A549 (cell line): ENCODE measurements around the gene DGKE. TPM values are rescaled to one million over a fixed set of nuclear protein-coding genes. Genes with fewer than 3 reads are reported as not detected.
A peak's percentile ranks its signal among the peaks of the same experiment; 100 is the strongest.

ENCODE experiments used
- ATAC-seq, 2 experiments: fragments of 200-7000 bp in 1 of 2; fragments of >200 bp in 1 of 2; cut with Nextera tagmentation in 1 of 2; cut with Tn5 transposase in 1 of 2; 3 replicates each; pipeline versions ENCODE4 v1.8.0 to v1.9.1; 2018 to 2020; ENCODE audit warnings: mild to moderate bottlenecking in 1 of 2, moderate library complexity in 1 of 2
- CTCF ChIA-PET: fragments of 300-600 bp; sonication (Branson Sonifier 250); formaldehyde crosslinking; extraction: SDS; loops from one replicate; lab custom pipeline; 2021; ENCODE audit warnings: antibody characterized with exemption, inconsistent platforms; lab: Yijun Ruan, JAX
- POLR2A ChIA-PET: fragments of 350-600 bp; formaldehyde crosslinking; extraction: SDS; loops from one replicate; lab custom pipeline; 2021; ENCODE audit warnings: antibody characterized with exemption, inconsistent platforms; lab: Yijun Ruan, JAX
- DNase-seq, 2 experiments: peaks; one replicate each; pipeline versions ENCODE4 v3.0.0 to v3.0.0-alpha.2; 2011 to 2016; ENCODE audit warnings: low read depth in 1 of 2, low spot score in 1 of 2
- FAIRE-seq: peaks from 2 replicates; lab custom pipeline; 2011; peaks lifted over from hg19 to GRCh38; lab: Jason Lieb, UNC
- H3K27ac ChIP-seq, 2 experiments: fragments of >200 bp; sonication (Bioruptor Twin); formaldehyde crosslinking; 3 replicates each; pipeline ENCODE4 v1.5.1; 2016 to 2017
- H3K4me1 ChIP-seq: fragments of >200 bp; sonication (Bioruptor Twin); formaldehyde crosslinking; 3 replicates; pipeline ENCODE4 v1.6.1; 2016
- H3K4me2 ChIP-seq: fragments of >200 bp; sonication (Bioruptor Twin); formaldehyde crosslinking; 3 replicates; pipeline ENCODE4 v1.6.1; 2016
- H3K4me3 ChIP-seq: fragments of >200 bp; sonication (Bioruptor Twin); formaldehyde crosslinking; 3 replicates; pipeline ENCODE4 v1.5.1; 2016
- H3K9me3 ChIP-seq: fragments of >200 bp; sonication (Bioruptor Twin); formaldehyde crosslinking; 3 replicates; pipeline ENCODE4 v1.6.1; 2016
- BHLHE40 ChIP-seq: IDR thresholded peaks from 2 replicates; pipeline ENCODE4 v1.6.1; 2012; ENCODE audit warnings: low read depth, low read length, inconsistent platforms
- CBX8 ChIP-seq: fragments of 200-600 bp; sonication (generic); IDR thresholded peaks from 2 replicates; pipeline ENCODE4 v1.6.1; 2016
- CEBPB ChIP-seq, 2 experiments: fragments of >200 bp in 1 of 2; sonication (Bioruptor Twin) in 1 of 2; formaldehyde crosslinking in 1 of 2; IDR thresholded peaks; 2 replicates each; pipeline ENCODE4 v1.6.1; 2012 to 2016
- CHD2 ChIP-seq: fragments of 150-350 bp; IDR thresholded peaks from 2 replicates; pipeline ENCODE4 v1.6.1; 2014; ENCODE audit warnings: low read length; ENCODE audit not compliant: partially characterized antibody
- EHF ChIP-seq: fragments of 250-450 bp; sonication (Bioruptor Pico); IDR thresholded peaks from 2 replicates; pipeline ENCODE4 v1.5.0; 2020; ENCODE audit warnings: mild to moderate bottlenecking
- ESRRA ChIP-seq: fragments of 150-350 bp; IDR thresholded peaks from 2 replicates; pipeline ENCODE4 v1.6.1; 2014; ENCODE audit warnings: mild to moderate bottlenecking, low read length, borderline replicate concordance
- GATA3 ChIP-seq: IDR thresholded peaks from 2 replicates; pipeline ENCODE4 v1.6.1; 2012; ENCODE audit warnings: borderline replicate concordance
- HDAC2 ChIP-seq: fragments of 200-600 bp; sonication (generic); IDR thresholded peaks from 2 replicates; pipeline ENCODE4 v1.6.1; 2016
- HOXB13 ChIP-seq: fragments of 250-450 bp; sonication (Bioruptor Pico); IDR thresholded peaks from 2 replicates; pipeline ENCODE4 v1.5.0; 2020; ENCODE audit warnings: low read depth, mild to moderate bottlenecking, moderate library complexity
- HOXB5 ChIP-seq: fragments of 250-450 bp; sonication (Bioruptor Pico); IDR thresholded peaks from 2 replicates; pipeline ENCODE4 v1.5.0; 2020; ENCODE audit warnings: mild to moderate bottlenecking, moderate library complexity
- KDM1A ChIP-seq: fragments of 200-600 bp; sonication (generic); IDR thresholded peaks from 2 replicates; pipeline ENCODE4 v1.6.1; 2016; ENCODE audit warnings: low read depth, mild to moderate bottlenecking
- MAFK ChIP-seq: fragments of 450-650 bp; IDR thresholded peaks from 2 replicates; pipeline ENCODE4 v1.6.1; 2014; ENCODE audit not compliant: partially characterized antibody
- MYC ChIP-seq: IDR thresholded peaks from 2 replicates; pipeline ENCODE4 v1.6.1; 2012; ENCODE audit warnings: mild to moderate bottlenecking, inconsistent platforms, low read length, improper control_type of control experiment, borderline replicate concordance
- PHF8 ChIP-seq: fragments of 200-600 bp; sonication (generic); IDR thresholded peaks from 2 replicates; pipeline ENCODE4 v1.6.1; 2016; ENCODE audit warnings: low read depth, mild to moderate bottlenecking, antibody characterized with exemption, moderate library complexity, borderline replicate concordance
- POLR2A ChIP-seq: IDR thresholded peaks from 2 replicates; pipeline ENCODE4 v1.6.1; 2012; ENCODE audit warnings: mild to moderate bottlenecking, low read length
- POLR2AphosphoS2 ChIP-seq: conservative IDR thresholded peaks from 2 replicates; pipeline ENCODE4 v1.6.1; 2012; ENCODE audit warnings: low read length, improper control_type of control experiment, inconsistent platforms
- RARB ChIP-seq: fragments of 250-450 bp; sonication (Bioruptor Pico); IDR thresholded peaks from 2 replicates; pipeline ENCODE4 v1.8.0; 2021; ENCODE audit warnings: mild to moderate bottlenecking, moderate library complexity
- RNF2 ChIP-seq: fragments of 200-600 bp; sonication (generic); IDR thresholded peaks from 2 replicates; pipeline ENCODE4 v1.6.1; 2016; ENCODE audit warnings: low read depth, mild to moderate bottlenecking, antibody characterized with exemption, moderate library complexity, borderline replicate concordance
- SREBF2 ChIP-seq: fragments of 450-650 bp; IDR thresholded peaks from 2 replicates; pipeline ENCODE4 v1.6.1; 2014; ENCODE audit warnings: mild to moderate bottlenecking, moderate library complexity
- TFCP2L1 ChIP-seq: fragments of 250-450 bp; sonication (Bioruptor Pico); IDR thresholded peaks from 2 replicates; pipeline ENCODE4 v1.5.0; 2021; ENCODE audit warnings: mild to moderate bottlenecking
- TP53 ChIP-seq: fragments of 250-450 bp; sonication (Bioruptor Pico); IDR thresholded peaks from 2 replicates; pipeline ENCODE4 v1.5.0; 2021; ENCODE audit warnings: mild to moderate bottlenecking, moderate library complexity
- ZNF302 ChIP-seq: fragments of 250-450 bp; sonication (Bioruptor Pico); IDR thresholded peaks from 2 replicates; pipeline ENCODE4 v1.9.0; 2021; ENCODE audit warnings: inconsistent platforms, mild to moderate bottlenecking, moderate library complexity
- WGBS: methylation state at CpG from one replicate; pipeline ENCODE4 v1.1.6; 2017; ENCODE audit errors: missing lambda C conversion rate; 5-methylcytosine and 5-hydroxymethylcytosine counted together
- polyA plus RNA-seq, 4 experiments: library from polyadenylated mRNA; depleted of rRNA in 3 of 4; stranded (reverse); fragments of >200 nt; fragmentation: RNase III in 1 of 4; extraction: RNeasy Plus Mini Kit Qiagen cat#74134 plus additional on column Dnase treatment in 1 of 4; gene quantifications; 2 replicates in 3 of 4; 3 replicates in 1 of 4; pipeline ENCODE4 v1.2.3, GENCODE V29; 2011 to 2017
- TF ChIP-seq, protein P1 (sequence below): fragments of >200 bp; sonication (Bioruptor Twin); formaldehyde crosslinking; IDR thresholded peaks from 3 replicates; pipeline ENCODE4 v1.6.1; 2016
- TF ChIP-seq, protein P2 (sequence below): fragments of >200 bp; sonication (Bioruptor Twin); formaldehyde crosslinking; IDR thresholded peaks from 2 replicates; pipeline ENCODE4 v1.6.1; 2016
- TF ChIP-seq, protein P3 (sequence below): fragments of 250-450 bp; sonication (Bioruptor Pico); IDR thresholded peaks from 2 replicates; pipeline ENCODE4 v1.5.0; 2020; ENCODE audit warnings: low read depth, mild to moderate bottlenecking, moderate library complexity

DGKE gene
- polyA plus RNA-seq, 2 of the 4 experiments (the other 2 are of a cell fraction) = 3.4 to 4.6 TPM

DNA sequence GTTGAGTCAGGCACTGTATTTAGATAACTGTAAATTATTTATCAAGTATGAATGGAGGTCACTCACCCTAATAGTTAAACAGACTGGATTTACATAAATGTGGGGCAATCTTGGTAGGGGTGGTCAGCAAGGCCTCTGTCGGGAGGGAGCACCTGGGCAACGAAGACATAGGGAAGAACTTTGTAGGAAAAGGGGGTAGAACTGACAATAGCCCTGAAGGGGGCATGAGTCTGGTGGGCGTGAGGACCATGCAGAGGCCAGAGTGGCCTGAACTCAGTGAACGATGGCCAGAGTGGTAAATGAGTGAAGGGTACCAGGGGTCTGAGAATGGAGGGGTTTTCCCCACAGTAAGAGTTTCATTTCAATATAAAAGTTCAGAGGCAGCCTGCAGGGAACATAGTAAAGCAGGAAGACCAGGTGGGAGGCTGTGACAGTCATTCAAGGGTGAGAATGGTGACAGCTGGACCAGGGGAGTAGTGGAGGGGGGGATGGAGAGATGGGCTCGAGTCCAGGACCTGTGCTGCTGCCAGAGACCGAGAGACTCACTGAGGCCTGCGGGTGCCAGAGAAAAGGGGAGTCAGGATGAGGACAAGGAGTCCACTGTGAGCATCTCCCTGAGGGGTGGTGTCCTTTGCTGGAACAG, 3.1 kb upstream of the DGKE start:
- ATAC-seq = no peak
- H3K9me3 ChIP-seq = no peaks in the 10 kb centered on the region
- DNase-seq = no peak
- ChIA-PET POLR2A (no interaction called here), CTCF (interaction anchor here (9.5 to 17.5 kb wide), 2 partner anchors 10 to 116 kb away, joined by 65 to 283 read pairs; no protein-coding TSS in a partner anchor)
- no peak for FAIRE-seq
- H3K4me1 ChIP-seq = peaks cover 25% of the 10 kb centered on the region
- no peak for TF ChIP-seq GATA3
- H3K4me3 ChIP-seq = no peak overlapping the region
- H3K27ac ChIP-seq = no peak overlapping the region
- 87% methylated on average over 7 of the region's 7 CpGs for WGBS
- H3K4me2 ChIP-seq = no peak overlapping the region

DNA sequence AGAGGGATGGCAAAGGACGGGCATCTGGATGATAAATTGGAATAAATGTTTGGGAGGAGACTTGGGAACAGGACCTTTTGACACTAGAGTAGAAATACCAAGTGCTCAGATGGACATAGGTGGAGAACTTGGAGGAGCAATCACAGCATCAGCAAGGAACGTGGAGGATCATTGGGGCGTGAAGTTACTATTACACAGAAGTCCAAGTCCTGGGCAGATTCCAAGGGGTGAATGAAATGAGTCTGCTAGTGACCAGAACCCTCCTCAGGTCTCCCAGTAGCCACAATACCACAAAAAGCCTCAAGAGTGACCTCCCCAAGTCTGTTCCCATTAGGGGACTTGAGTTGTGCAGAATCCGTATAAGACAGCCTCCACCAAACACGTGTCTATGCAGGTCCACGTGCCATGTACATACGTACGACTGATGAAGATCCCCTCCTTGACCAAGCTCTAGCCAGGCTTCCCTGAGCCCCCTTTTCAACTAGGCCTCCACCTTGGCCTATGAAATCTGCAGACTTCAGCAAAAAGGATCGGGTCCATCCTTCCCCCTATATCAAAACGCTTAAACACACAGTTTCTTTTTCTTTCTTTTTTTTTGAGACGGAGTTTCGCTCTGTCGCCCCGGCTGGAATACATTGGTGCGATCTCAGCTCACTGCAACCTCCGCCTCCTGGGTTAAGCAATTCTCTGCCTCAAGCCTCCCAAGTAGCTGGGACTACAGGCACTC, 2.4 kb upstream of the DGKE start:
- H3K4me2 ChIP-seq = peak overlapping the region; percentile 85
- DNase-seq (no peak), ATAC-seq (no peak), FAIRE-seq (no peak)
- CTCF ChIA-PET = interaction anchor here (1.5 to 9.5 kb wide), 2 partner anchors 7 to 11 kb away, joined by 4 to 65 read pairs; no protein-coding TSS in a partner anchor
- no peak for TF ChIP-seq ZNF302 (CRISPR knock-in tag)
- peak; percentile 86 for TF ChIP-seq MAFK
- no peak overlapping the region for H3K4me3 ChIP-seq
- WGBS = 95% methylated on average over 16 of the region's 16 CpGs
- H3K4me1 ChIP-seq = peaks cover 25% of the 10 kb centered on the region
- H3K27ac ChIP-seq = no peak overlapping the region
- POLR2A ChIA-PET = interaction anchor here (4.5 kb wide), 1 partner anchor 82 kb away, joined by 33 read pairs; the partner anchor contains the start of gene TRIM25
- H3K9me3 ChIP-seq = no peaks in the 10 kb centered on the region

DNA sequence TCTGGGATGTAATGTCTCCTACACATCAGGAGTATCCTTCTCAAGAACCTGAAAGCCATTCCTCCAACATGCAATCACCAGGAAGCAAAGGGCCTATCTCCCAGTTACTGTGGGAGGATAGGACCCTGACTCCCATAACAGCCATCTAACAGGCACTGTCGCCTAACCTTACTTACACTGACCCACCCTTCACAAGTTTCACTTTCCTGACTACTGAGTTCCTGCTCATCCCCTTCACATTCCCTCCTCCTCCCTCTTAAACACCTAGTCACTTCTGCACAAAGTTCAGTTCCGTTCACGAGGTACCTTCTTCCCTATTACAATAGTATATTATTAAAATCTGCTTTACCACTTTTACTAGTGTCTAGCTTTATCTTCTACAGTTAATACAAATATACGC, 1.5 kb upstream of the DGKE start:
- ChIA-PET POLR2A (interaction anchor here (4.5 kb wide), 1 partner anchor 81 kb away, joined by 33 read pairs; the partner anchor contains the start of gene TRIM25), CTCF (interaction anchor here (0.6 to 9.5 kb wide), 4 partner anchors 8 to 107 kb away, joined by 3 to 65 read pairs (median 4); no protein-coding TSS in a partner anchor)
- DNase-seq = no peak

DNA sequence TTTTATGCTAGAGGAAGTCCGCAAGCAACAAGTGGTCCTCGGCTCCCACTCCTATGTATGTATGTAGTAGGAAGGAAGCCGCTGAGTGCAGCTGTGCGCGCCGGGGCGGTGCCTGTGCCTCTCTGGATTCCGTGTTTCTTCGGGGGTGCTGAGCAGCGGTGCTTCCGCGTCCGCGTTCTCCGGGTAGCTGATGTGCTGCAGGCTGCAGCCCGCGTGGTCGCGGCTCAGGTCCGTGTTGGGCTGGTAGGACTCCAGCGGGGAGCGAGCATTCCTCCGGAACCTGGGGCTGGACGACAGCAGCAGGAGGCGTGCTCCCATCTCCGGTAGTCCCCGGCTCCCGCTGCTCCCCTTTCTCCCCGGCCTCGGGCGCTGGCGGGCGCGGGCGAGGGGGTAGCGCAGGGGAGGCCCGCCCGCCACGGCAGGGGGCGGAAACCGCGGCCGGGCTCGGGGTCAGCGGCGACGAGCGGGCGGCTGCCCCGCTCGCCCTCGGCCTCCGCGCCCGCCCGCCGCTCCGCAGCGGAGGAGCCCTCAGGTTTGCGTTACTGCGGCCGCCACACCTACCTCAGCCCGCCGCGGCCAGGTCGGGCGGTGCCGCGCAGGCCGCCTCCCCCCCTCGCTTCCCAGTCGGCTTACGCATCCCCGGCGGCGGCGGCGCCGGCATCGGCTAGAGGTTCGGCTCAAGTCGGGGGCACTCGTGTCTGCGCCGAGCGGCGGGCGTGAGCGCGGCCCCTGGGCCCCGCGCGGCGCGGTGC, 718 bp upstream of the DGKE start:
- POLR2A ChIA-PET = interaction anchor here (0.6 to 4.5 kb wide), 9 partner anchors 8 to 145 kb away, joined by 3 to 33 read pairs (median 4); partner anchors contain the start of genes SCPEP1 and TRIM25
- H3K4me2 ChIP-seq = peak overlapping the region; percentile 85
- peak overlapping the region; percentile 86 to 89 for H3K27ac ChIP-seq
- peak overlapping the region; percentile 85 for H3K4me3 ChIP-seq
- FAIRE-seq = no peak
- 2% methylated on average over 33 of the region's 95 CpGs for WGBS
- no peaks in the 10 kb centered on the region for H3K9me3 ChIP-seq
- H3K4me1 ChIP-seq = peaks cover 25% of the 10 kb centered on the region
- ATAC-seq = peak; percentile 74 to 76
- CTCF ChIA-PET = interaction anchor here (0.8 to 9.5 kb wide), 5 partner anchors 9 to 177 kb away, joined by 3 to 65 read pairs (median 3); no protein-coding TSS in a partner anchor
- DNase-seq = peak; percentile 49
- TF ChIP-seq HOXB5 (CRISPR knock-in tag) (no peak), HOXB13 (CRISPR knock-in tag) (no peak), ZNF302 (CRISPR knock-in tag) (no peak), TP53 (CRISPR knock-in tag) (no peak), GATA3 (no peak), CHD2 (no peak), CEBPB (IDR thresholded peaks at IDR 0.05) (no peak), HDAC2 (peak; percentile 54; the same call in 1 of the 2 replicates), CBX8 (no peak), KDM1A (no peak), POLR2A (peak; percentile 45), TFCP2L1 (CRISPR knock-in tag) (no peak), MYC (0 out of 2 replicates have a peak, but pooled peaks have one; percentile 53), PHF8 (no peak), EHF (CRISPR knock-in tag) (no peak), POLR2AphosphoS2 (no peak), SREBF2 (no peak), RARB (CRISPR knock-in tag) (no peak), RNF2 (no peak; the same call in 1 of the 2 replicates), BHLHE40 (no peak), ESRRA (no peak)
- TF ChIP-seq, protein P1, sequence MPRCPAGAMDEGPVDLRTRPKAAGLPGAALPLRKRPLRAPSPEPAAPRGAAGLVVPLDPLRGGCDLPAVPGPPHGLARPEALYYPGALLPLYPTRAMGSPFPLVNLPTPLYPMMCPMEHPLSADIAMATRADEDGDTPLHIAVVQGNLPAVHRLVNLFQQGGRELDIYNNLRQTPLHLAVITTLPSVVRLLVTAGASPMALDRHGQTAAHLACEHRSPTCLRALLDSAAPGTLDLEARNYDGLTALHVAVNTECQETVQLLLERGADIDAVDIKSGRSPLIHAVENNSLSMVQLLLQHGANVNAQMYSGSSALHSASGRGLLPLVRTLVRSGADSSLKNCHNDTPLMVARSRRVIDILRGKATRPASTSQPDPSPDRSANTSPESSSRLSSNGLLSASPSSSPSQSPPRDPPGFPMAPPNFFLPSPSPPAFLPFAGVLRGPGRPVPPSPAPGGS = 0 out of 3 replicates have a peak, but pooled peaks have one; percentile 15
- TF ChIP-seq, protein P2, sequence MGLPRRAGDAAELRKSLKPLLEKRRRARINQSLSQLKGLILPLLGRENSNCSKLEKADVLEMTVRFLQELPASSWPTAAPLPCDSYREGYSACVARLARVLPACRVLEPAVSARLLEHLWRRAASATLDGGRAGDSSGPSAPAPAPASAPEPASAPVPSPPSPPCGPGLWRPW = no peak
- TF ChIP-seq, protein P3, sequence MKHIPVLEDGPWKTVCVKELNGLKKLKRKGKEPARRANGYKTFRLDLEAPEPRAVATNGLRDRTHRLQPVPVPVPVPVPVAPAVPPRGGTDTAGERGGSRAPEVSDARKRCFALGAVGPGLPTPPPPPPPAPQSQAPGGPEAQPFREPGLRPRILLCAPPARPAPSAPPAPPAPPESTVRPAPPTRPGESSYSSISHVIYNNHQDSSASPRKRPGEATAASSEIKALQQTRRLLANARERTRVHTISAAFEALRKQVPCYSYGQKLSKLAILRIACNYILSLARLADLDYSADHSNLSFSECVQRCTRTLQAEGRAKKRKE (CRISPR knock-in tag) = no peak

More for the DNA sequence above, 1.5 kb upstream of the DGKE start:
- H3K4me2 ChIP-seq = peak overlapping the region; percentile 85
- no peaks in the 10 kb centered on the region for H3K9me3 ChIP-seq
- ATAC-seq (no peak), FAIRE-seq (no peak)
- H3K27ac ChIP-seq = no peak overlapping the region
- H3K4me3 ChIP-seq = peak overlapping the region; percentile 85
- H3K4me1 ChIP-seq = peaks cover 25% of the 10 kb centered on the region
- TF ChIP-seq HOXB13 (CRISPR knock-in tag) (no peak), HDAC2 (no peak)
- 84% methylated on average over 4 of the region's 4 CpGs for WGBS
